NB4 (cell line): ENCODE measurements around the gene SYTL4.
"Not testable (repeated sequence)": the region's sequence is repeated elsewhere in the genome, so short reads cannot be mapped to it uniquely, and the experiment has no call there.

Source experiments
- POLR2A ChIP-seq: IDR thresholded peaks from 2 replicates; pipeline ENCODE4 v1.6.1; 2011; ENCODE audit warnings: mild to moderate bottlenecking; ENCODE audit not compliant: insufficient read length; ENCODE audit errors: extremely low read depth
- TF ChIP-seq, protein P1 (sequence below): IDR thresholded peaks from one replicate; pipeline ENCODE4 v1.5.1; 2012; ENCODE audit warnings: low read depth, low read length

GRCh38 chrX:100769439-100769838, 37.5 kb upstream of the SYTL4 start:
- TF ChIP-seq, protein P1, sequence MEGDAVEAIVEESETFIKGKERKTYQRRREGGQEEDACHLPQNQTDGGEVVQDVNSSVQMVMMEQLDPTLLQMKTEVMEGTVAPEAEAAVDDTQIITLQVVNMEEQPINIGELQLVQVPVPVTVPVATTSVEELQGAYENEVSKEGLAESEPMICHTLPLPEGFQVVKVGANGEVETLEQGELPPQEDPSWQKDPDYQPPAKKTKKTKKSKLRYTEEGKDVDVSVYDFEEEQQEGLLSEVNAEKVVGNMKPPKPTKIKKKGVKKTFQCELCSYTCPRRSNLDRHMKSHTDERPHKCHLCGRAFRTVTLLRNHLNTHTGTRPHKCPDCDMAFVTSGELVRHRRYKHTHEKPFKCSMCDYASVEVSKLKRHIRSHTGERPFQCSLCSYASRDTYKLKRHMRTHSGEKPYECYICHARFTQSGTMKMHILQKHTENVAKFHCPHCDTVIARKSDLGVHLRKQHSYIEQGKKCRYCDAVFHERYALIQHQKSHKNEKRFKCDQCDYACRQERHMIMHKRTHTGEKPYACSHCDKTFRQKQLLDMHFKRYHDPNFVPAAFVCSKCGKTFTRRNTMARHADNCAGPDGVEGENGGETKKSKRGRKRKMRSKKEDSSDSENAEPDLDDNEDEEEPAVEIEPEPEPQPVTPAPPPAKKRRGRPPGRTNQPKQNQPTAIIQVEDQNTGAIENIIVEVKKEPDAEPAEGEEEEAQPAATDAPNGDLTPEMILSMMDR = not testable (repeated sequence)
- TF ChIP-seq POLR2A = not testable (repeated sequence)
